Activated T-helper 2 cell treated with anti-CD3 and anti-CD28 coated beads, Interferon-gamma antibody, Interleukin-2, Interleukin-4, amounts not matched to agents 10 μg/mL and 5 μg/mL and 100 μg/mL, durations not matched to agents 14 hours and 24 hours and 36 hours (primary cell): ENCODE measurements around the gene CPNE1. TPM values are rescaled to one million over a fixed set of nuclear protein-coding genes. Genes with fewer than 3 reads are reported as not detected.

Experiments
- DNase-seq: peaks from one replicate; pipeline ENCODE4 v3.0.0; 2021; ENCODE audit warnings: low spot score
- H3K27ac Mint-ChIP-seq: one replicate; pipeline ENCODE4 v1.8.0; 2021; ENCODE audit warnings: mixed read lengths
- H3K27me3 Mint-ChIP-seq: one replicate; pipeline ENCODE4 v1.8.0; 2021; ENCODE audit warnings: low read depth, mixed read lengths
- H3K36me3 Mint-ChIP-seq: one replicate; pipeline ENCODE4 v1.8.0; 2021; ENCODE audit warnings: low read depth, mixed read lengths
- H3K4me1 Mint-ChIP-seq: one replicate; pipeline ENCODE4 v1.8.0; 2021; ENCODE audit warnings: low read depth, mixed read lengths
- H3K4me3 Mint-ChIP-seq: one replicate; pipeline ENCODE4 v1.8.0; 2021; ENCODE audit warnings: low read depth, mild to moderate bottlenecking, moderate library complexity, mixed read lengths
- H3K9me3 Mint-ChIP-seq: one replicate; pipeline ENCODE4 v1.8.0; 2021; ENCODE audit warnings: mixed read lengths
- intact Hi-C: fragments of 100-400 bp; cut with micrococcal nuclease; formaldehyde crosslinking; loops from one replicate; pipeline ENCODE4 v1.15.1; 2023
- total RNA-seq: library from RNA; stranded (reverse); gene quantifications from 2 replicates; pipeline ENCODE4 v1.2.3, GENCODE V29; 2022

The CPNE1 gene
- total RNA-seq, 1 donor from 2014 or later: 347 TPM

- Mint-ChIP-seq H3K27ac (no peak overlapping the region), H3K9me3 (no peaks in the 10 kb centered on the region), H3K27me3 (peaks cover 32% of the 10 kb centered on the region), H3K4me3 (no peak overlapping the region), H3K4me1 (peaks cover 10% of the 10 kb centered on the region), H3K36me3 (no peaks in the 10 kb centered on the region)
- DNase-seq: no peak
- intact Hi-C loops: loop anchor here (5.0 kb wide), 2 partner anchors 93 to 348 kb away; partner anchors contain the start of genes NFS1, ROMO1 and SCAND1
Observed at GRCh38 chr20:35603695-35604448, 60.8 kb downstream of the CPNE1 start.

- intact Hi-C loops: loop anchor here (5.0 kb wide), 2 partner anchors 94 to 349 kb away; partner anchors contain the start of genes NFS1, ROMO1 and SCAND1
- no peak for DNase-seq
Observed at GRCh38 chr20:35602851-35603495, 61.7 kb downstream of the CPNE1 start.

GRCh38 chr20:35601990-35602389, 62.7 kb downstream of the CPNE1 start:
- Mint-ChIP-seq H3K9me3 (no peaks in the 10 kb centered on the region), H3K4me1 (peaks cover 10% of the 10 kb centered on the region), H3K4me3 (no peak overlapping the region), H3K27ac (no peak overlapping the region), H3K36me3 (no peaks in the 10 kb centered on the region), H3K27me3 (peaks cover 46% of the 10 kb centered on the region)
- intact Hi-C loops: loop anchor here (5.0 kb wide), 2 partner anchors 95 to 350 kb away; partner anchors contain the start of genes NFS1, ROMO1 and SCAND1
- no peak for DNase-seq

More at GRCh38 chr20:35602851-35603495, 61.7 kb downstream of the CPNE1 start:
- Mint-ChIP-seq H3K9me3 (no peaks in the 10 kb centered on the region), H3K27ac (no peak overlapping the region), H3K27me3 (peaks cover 38% of the 10 kb centered on the region), H3K4me1 (peaks cover 10% of the 10 kb centered on the region), H3K4me3 (peak overlapping the region; percentile 27), H3K36me3 (no peaks in the 10 kb centered on the region)

GRCh38 chr20:35600993-35601973, 63.4 kb downstream of the CPNE1 start:
- Mint-ChIP-seq H3K4me1 (peaks cover 10% of the 10 kb centered on the region), H3K36me3 (no peaks in the 10 kb centered on the region), H3K9me3 (no peaks in the 10 kb centered on the region), H3K27ac (no peak overlapping the region), H3K27me3 (peaks cover 52% of the 10 kb centered on the region), H3K4me3 (peak overlapping the region; percentile 71)
- intact Hi-C loops: loop anchor here (5.0 kb wide), 2 partner anchors 96 to 351 kb away; partner anchors contain the start of genes NFS1, ROMO1 and SCAND1
- peak; percentile 74 for DNase-seq

- intact Hi-C loops: loop anchor here (5.0 kb wide), 2 partner anchors 97 to 352 kb away; partner anchors contain the start of genes NFS1, ROMO1 and SCAND1
- Mint-ChIP-seq H3K4me1 (peaks cover 10% of the 10 kb centered on the region), H3K4me3 (peak overlapping the region; percentile 71), H3K27ac (no peak overlapping the region), H3K27me3 (peaks cover 52% of the 10 kb centered on the region), H3K36me3 (no peaks in the 10 kb centered on the region), H3K9me3 (no peaks in the 10 kb centered on the region)
- DNase-seq: no peak
Observed at GRCh38 chr20:35600176-35600992, 64.3 kb downstream of the CPNE1 start.

- Mint-ChIP-seq H3K27me3 (peaks cover 52% of the 10 kb centered on the region), H3K36me3 (no peaks in the 10 kb centered on the region), H3K4me1 (peaks cover 10% of the 10 kb centered on the region), H3K4me3 (no peak overlapping the region), H3K27ac (no peak overlapping the region), H3K9me3 (no peaks in the 10 kb centered on the region)
- no peak for DNase-seq
- intact Hi-C loops: loop anchor here (5.0 kb wide), 2 partner anchors 98 to 353 kb away; partner anchors contain the start of genes NFS1, ROMO1 and SCAND1
Observed at GRCh38 chr20:35599776-35600120, 65.0 kb downstream of the CPNE1 start.

GRCh38 chr20:35598899-35599775, 65.6 kb downstream of the CPNE1 start:
- peaks cover 10% of the 10 kb centered on the region for H3K4me1 Mint-ChIP-seq
- no peaks in the 10 kb centered on the region for H3K36me3 Mint-ChIP-seq
- DNase-seq: no peak
- H3K27ac Mint-ChIP-seq: no peak overlapping the region
- no peaks in the 10 kb centered on the region for H3K9me3 Mint-ChIP-seq
- peaks cover 52% of the 10 kb centered on the region for H3K27me3 Mint-ChIP-seq
- intact Hi-C loops: no loop called here
- no peak overlapping the region for H3K4me3 Mint-ChIP-seq

GRCh38 chr20:35598476-35598875, 66.2 kb downstream of the CPNE1 start:
- H3K4me3 Mint-ChIP-seq: no peak overlapping the region
- H3K27ac Mint-ChIP-seq: no peak overlapping the region
- no peaks in the 10 kb centered on the region for H3K36me3 Mint-ChIP-seq
- no peaks in the 10 kb centered on the region for H3K9me3 Mint-ChIP-seq
- H3K27me3 Mint-ChIP-seq: peaks cover 51% of the 10 kb centered on the region
- peaks cover 10% of the 10 kb centered on the region for H3K4me1 Mint-ChIP-seq
- no peak for DNase-seq
- intact Hi-C loops: no loop called here

- intact Hi-C loops: no loop called here
Observed at GRCh38 chr20:35597186-35597585, 67.5 kb downstream of the CPNE1 start.

GRCh38 chr20:35595901-35596300, 68.8 kb downstream of the CPNE1 start:
- no peaks in the 10 kb centered on the region for H3K36me3 Mint-ChIP-seq
- intact Hi-C loops: no loop called here
- H3K9me3 Mint-ChIP-seq: no peaks in the 10 kb centered on the region
- DNase-seq: no peak
- peaks cover 2% of the 10 kb centered on the region for H3K4me1 Mint-ChIP-seq
- peaks cover 36% of the 10 kb centered on the region for H3K27me3 Mint-ChIP-seq
- H3K27ac Mint-ChIP-seq: no peak overlapping the region
- no peak overlapping the region for H3K4me3 Mint-ChIP-seq

More at GRCh38 chr20:35597186-35597585, 67.5 kb downstream of the CPNE1 start:
- Mint-ChIP-seq H3K9me3 (no peaks in the 10 kb centered on the region), H3K4me3 (no peak overlapping the region), H3K4me1 (peaks cover 8% of the 10 kb centered on the region), H3K36me3 (no peaks in the 10 kb centered on the region), H3K27ac (no peak overlapping the region), H3K27me3 (peaks cover 41% of the 10 kb centered on the region)
- DNase-seq: no peak

GRCh38 chr20:35595456-35595855, 69.2 kb downstream of the CPNE1 start:
- intact Hi-C loops: no loop called here
- no peaks in the 10 kb centered on the region for H3K4me1 Mint-ChIP-seq
- H3K9me3 Mint-ChIP-seq: no peaks in the 10 kb centered on the region
- DNase-seq: no peak
- H3K27me3 Mint-ChIP-seq: peaks cover 32% of the 10 kb centered on the region
- H3K27ac Mint-ChIP-seq: no peak overlapping the region
- no peak overlapping the region for H3K4me3 Mint-ChIP-seq
- H3K36me3 Mint-ChIP-seq: no peaks in the 10 kb centered on the region
